ENCODE results near the gene FBXO48. TPM values are rescaled to one million over a fixed set of nuclear protein-coding genes. Genes with fewer than 3 reads are reported as not detected.

FBXO48 gene
- total and polyA plus RNA-seq, 4 donors = 0.52 to 1.9 (median 0.96) TPM

- no peak for ATAC-seq (ENCODE audit: insufficient read depth, low FRiP score)
- no peak for DNase-seq
- Histone ChIP-seq H3K9me3 (ENCODE audit: control insufficient read depth in 4 of 4, insufficient read depth in 3 of 4, low read length in 3 of 4) (no peaks in the 10 kb centered on the region), H3K36me3 (ENCODE audit: control insufficient read depth in 4 of 4, insufficient read depth in 4 of 4, low read length in 4 of 4) (no peaks in the 10 kb centered on the region), H3K27ac (ENCODE audit: low read depth in 1 of 2, low read length in 1 of 2) (no peak overlapping the region), H3K4me3 (no peak overlapping the region), H3K27me3 (ENCODE audit: control insufficient read depth in 3 of 3, insufficient read depth in 3 of 3, low read length in 2 of 3) (no peaks in the 10 kb centered on the region), H3K4me1 (ENCODE audit: control insufficient read depth in 5 of 5, insufficient read depth in 5 of 5, low read length in 5 of 5) (peaks cover 0 to 8% (median 4%) of the 10 kb centered on the region in 5 donors), H3K9ac (ENCODE audit: insufficient read depth in 1 of 2, low read length in 2 of 2) (no peak overlapping the region)
- WGBS, 2 donors = 73 to 91% methylated on average over 1 of the region's 1 CpG
- TF ChIP-seq, protein P1, sequence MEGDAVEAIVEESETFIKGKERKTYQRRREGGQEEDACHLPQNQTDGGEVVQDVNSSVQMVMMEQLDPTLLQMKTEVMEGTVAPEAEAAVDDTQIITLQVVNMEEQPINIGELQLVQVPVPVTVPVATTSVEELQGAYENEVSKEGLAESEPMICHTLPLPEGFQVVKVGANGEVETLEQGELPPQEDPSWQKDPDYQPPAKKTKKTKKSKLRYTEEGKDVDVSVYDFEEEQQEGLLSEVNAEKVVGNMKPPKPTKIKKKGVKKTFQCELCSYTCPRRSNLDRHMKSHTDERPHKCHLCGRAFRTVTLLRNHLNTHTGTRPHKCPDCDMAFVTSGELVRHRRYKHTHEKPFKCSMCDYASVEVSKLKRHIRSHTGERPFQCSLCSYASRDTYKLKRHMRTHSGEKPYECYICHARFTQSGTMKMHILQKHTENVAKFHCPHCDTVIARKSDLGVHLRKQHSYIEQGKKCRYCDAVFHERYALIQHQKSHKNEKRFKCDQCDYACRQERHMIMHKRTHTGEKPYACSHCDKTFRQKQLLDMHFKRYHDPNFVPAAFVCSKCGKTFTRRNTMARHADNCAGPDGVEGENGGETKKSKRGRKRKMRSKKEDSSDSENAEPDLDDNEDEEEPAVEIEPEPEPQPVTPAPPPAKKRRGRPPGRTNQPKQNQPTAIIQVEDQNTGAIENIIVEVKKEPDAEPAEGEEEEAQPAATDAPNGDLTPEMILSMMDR (IDR thresholded peaks at IDR 0.05; ENCODE audit: control extremely low read depth, extremely low read depth) = no peak
These were observed 40.6 kb downstream of the FBXO48 start for GRCh38 chr2:68426446-68426845.

DNA sequence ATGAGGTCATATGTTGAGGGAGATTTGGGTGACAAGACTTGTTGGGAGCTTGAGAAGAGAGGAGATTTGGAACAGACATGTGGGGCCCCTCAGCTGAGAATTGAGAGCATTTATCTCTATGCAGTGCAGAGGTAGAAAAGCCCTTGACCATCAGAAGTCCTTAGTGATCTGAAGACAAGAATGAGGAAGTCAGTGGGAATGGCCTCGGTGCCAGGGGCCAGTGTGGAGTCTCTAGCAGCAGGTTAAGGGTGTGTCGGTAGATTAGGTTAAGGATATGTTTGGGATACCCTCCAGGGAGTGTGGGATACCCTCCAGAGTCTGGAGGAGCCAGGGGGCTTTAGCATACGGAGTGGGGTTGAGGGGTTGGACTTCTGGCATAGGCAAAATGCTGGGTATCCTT lies 41.6 kb downstream of the FBXO48 start:
- Histone ChIP-seq H3K9me3 (ENCODE audit: control insufficient read depth in 4 of 4, insufficient read depth in 3 of 4, low read length in 3 of 4) (no peaks in the 10 kb centered on the region), H3K4me3 (no peak overlapping the region), H3K4me1 (ENCODE audit: control insufficient read depth in 5 of 5, insufficient read depth in 5 of 5, low read length in 5 of 5) (peaks cover 0 to 8% (median 4%) of the 10 kb centered on the region in 5 donors), H3K27ac (ENCODE audit: low read depth in 1 of 2, low read length in 1 of 2) (no peak overlapping the region), H3K9ac (ENCODE audit: insufficient read depth in 1 of 2, low read length in 2 of 2) (no peak overlapping the region), H3K36me3 (ENCODE audit: control insufficient read depth in 4 of 4, insufficient read depth in 4 of 4, low read length in 4 of 4) (no peaks in the 10 kb centered on the region), H3K27me3 (ENCODE audit: control insufficient read depth in 3 of 3, insufficient read depth in 3 of 3, low read length in 2 of 3) (no peaks in the 10 kb centered on the region)
- TF ChIP-seq, protein P1 (IDR thresholded peaks at IDR 0.05; ENCODE audit: control extremely low read depth, extremely low read depth) = no peak
- ATAC-seq (ENCODE audit: insufficient read depth, low FRiP score) = no peak
- 67 to 68% methylated on average over 3 of the region's 3 CpGs for WGBS, 2 donors
- no peak for DNase-seq

- no peak for DNase-seq
- Histone ChIP-seq H3K4me1 (ENCODE audit: control insufficient read depth in 5 of 5, insufficient read depth in 5 of 5, low read length in 5 of 5) (peaks cover 0 to 5% (median 0%) of the 10 kb centered on the region in 5 donors), H3K4me3 (no peak overlapping the region), H3K9ac (ENCODE audit: insufficient read depth in 1 of 2, low read length in 2 of 2) (no peak overlapping the region), H3K9me3 (ENCODE audit: control insufficient read depth in 4 of 4, insufficient read depth in 3 of 4, low read length in 3 of 4) (no peaks in the 10 kb centered on the region), H3K27me3 (ENCODE audit: control insufficient read depth in 3 of 3, insufficient read depth in 3 of 3, low read length in 2 of 3) (no peaks in the 10 kb centered on the region), H3K27ac (ENCODE audit: low read depth in 1 of 2, low read length in 1 of 2) (no peak overlapping the region), H3K36me3 (ENCODE audit: control insufficient read depth in 4 of 4, insufficient read depth in 4 of 4, low read length in 4 of 4) (no peaks in the 10 kb centered on the region)
- peak; percentile 66 for ATAC-seq (ENCODE audit: insufficient read depth, low FRiP score)
- TF ChIP-seq, protein P1 (IDR thresholded peaks at IDR 0.05; ENCODE audit: control extremely low read depth, extremely low read depth) = no peak
- 24 to 38% methylated on average over 2 of the region's 2 CpGs for WGBS, 2 donors
These were observed 43.0 kb downstream of the FBXO48 start for GRCh38 chr2:68423966-68424650.

Measured in lung (tissue), 12 donors.